NCI-H446 (cell line): ENCODE measurements around the gene TAS2R43.
"Not testable (repeated sequence)": the region's sequence is repeated elsewhere in the genome, so short reads cannot be mapped to it uniquely, and the experiment has no call there.

Source experiments
- DNase-seq, 2 experiments: peaks; one replicate each; lab custom pipeline; 2025; lab: John Stamatoyannopoulos, UW

The TAS2R43 gene

GRCh38 chr12:11059784-11060183 lies 32.3 kb downstream of the TAS2R43 start:
- no peak for DNase-seq

- no peak for DNase-seq
Measured at GRCh38 chr12:11059041-11059440, 33.1 kb downstream of the TAS2R43 start.

- no peak for DNase-seq
Measured at GRCh38 chr12:11055306-11055705, 36.8 kb downstream of the TAS2R43 start.

GRCh38 chr12:11049806-11050531 lies 42.1 kb downstream of the TAS2R43 start:
- DNase-seq = not testable (repeated sequence)

- DNase-seq = not testable (repeated sequence)
Measured at GRCh38 chr12:11041366-11041765, 50.7 kb downstream of the TAS2R43 start.
